RWPE1 (cell line): ENCODE data around the gene CD47.

Experiments used
- CTCF ChIA-PET: fragments of 350-600 bp; sonication (Branson Sonifier 250); formaldehyde crosslinking; extraction: SDS; loops from one replicate; lab custom pipeline; 2021; lab: Yijun Ruan, JAX
- POLR2A ChIA-PET: fragments of 400-600 bp; formaldehyde crosslinking; extraction: SDS; loops from one replicate; lab custom pipeline; 2020; ENCODE audit warnings: antibody characterized with exemption; ENCODE audit not compliant: low non-redundant PET; lab: Yijun Ruan, JAX
- DNase-seq: peaks from one replicate; pipeline ENCODE4 v3.0.0; 2012; ENCODE audit warnings: low spot score
- H3K27ac ChIP-seq: fragments of 450-650 bp; 2 replicates; pipeline ENCODE4 v1.5.1; 2017
- TF ChIP-seq, protein P1 (sequence below): fragments of 450-650 bp; conservative IDR thresholded peaks from 2 replicates; pipeline ENCODE4 v1.5.1; 2017; ENCODE audit warnings: low read depth, mild to moderate bottlenecking

The CD47 gene

DNA sequence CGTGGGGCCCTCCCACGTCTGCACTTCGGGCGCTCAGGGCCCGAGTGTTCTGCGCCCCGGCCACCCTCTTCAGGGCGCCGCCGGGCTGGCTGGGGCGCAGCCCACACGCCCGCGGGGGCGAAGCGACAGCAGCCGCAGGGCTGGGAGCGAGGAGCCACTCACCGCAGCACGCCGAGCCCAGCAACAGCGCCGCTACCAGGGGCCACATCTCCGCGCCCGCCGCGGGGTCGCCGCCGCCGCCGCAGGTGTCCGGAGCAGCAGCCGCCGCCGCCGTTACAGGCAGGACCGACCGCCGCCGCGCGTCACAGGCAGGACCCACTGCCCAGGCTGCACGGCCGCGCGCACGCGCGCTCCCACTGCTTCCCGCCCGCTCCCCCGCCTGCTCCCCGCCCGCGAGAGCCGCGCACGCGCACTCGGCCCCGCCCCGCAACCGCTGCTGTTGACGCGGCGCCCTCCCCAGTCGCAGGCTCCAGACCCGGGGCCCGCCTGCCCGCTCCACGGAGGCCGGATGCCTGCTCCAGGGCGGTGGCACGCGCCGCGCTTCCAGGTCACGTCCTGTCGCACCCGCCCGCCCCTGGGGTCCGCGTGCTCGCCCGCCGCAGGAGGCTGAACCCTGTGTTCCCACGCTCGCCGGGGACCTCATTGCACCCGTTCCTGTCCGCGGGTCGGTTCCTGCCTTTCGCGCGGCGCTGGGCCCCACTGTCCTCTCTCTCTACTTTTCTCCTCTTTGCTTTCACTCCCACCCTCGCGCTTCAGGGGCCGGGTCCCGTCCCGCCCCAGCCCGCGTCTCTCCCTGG is at the start of gene CD47:
Gene CD47 (minus strand): TSS at position 331 of the 797 bp plus-strand sequence. CDS start 123 bp downstream, at position 208.
- DNase-seq: peak; percentile 96
- ChIA-PET CTCF (interaction anchor here (0.7 to 1.6 kb wide), 3 partner anchors 109 to 381 kb away, joined by 3 to 5 read pairs (median 4); no protein-coding TSS in a partner anchor), POLR2A (no interaction called here)
- H3K27ac ChIP-seq: peak within 1 kb of the TSS; percentile 81
- TF ChIP-seq, protein P1, sequence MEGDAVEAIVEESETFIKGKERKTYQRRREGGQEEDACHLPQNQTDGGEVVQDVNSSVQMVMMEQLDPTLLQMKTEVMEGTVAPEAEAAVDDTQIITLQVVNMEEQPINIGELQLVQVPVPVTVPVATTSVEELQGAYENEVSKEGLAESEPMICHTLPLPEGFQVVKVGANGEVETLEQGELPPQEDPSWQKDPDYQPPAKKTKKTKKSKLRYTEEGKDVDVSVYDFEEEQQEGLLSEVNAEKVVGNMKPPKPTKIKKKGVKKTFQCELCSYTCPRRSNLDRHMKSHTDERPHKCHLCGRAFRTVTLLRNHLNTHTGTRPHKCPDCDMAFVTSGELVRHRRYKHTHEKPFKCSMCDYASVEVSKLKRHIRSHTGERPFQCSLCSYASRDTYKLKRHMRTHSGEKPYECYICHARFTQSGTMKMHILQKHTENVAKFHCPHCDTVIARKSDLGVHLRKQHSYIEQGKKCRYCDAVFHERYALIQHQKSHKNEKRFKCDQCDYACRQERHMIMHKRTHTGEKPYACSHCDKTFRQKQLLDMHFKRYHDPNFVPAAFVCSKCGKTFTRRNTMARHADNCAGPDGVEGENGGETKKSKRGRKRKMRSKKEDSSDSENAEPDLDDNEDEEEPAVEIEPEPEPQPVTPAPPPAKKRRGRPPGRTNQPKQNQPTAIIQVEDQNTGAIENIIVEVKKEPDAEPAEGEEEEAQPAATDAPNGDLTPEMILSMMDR: no peak

DNA sequence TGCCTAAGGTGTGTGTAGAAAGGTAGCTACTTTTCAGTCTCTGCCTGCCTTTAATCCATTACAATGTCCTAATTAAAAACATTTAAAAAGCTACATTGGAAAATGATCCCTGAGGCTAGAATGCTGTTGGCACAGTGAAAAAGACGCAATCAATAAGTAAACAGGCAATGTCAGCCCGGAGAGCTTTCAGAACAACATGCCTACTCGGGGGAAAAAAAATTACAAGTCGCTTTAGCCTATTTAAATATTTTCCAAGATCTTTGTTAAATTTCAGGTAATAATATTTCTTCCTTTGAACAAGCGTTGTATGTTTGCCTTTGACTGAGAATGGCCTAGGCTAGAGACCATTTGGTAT is 46.6 kb upstream of the CD47 start:
- DNase-seq: no peak
- CTCF ChIA-PET: interaction anchor here (0.6 kb wide), 1 partner anchor 338 kb away, joined by 4 read pairs; no protein-coding TSS in a partner anchor
- POLR2A ChIA-PET: no interaction called here
- H3K27ac ChIP-seq: no peak overlapping the region
- TF ChIP-seq, protein P1: no peak

DNA sequence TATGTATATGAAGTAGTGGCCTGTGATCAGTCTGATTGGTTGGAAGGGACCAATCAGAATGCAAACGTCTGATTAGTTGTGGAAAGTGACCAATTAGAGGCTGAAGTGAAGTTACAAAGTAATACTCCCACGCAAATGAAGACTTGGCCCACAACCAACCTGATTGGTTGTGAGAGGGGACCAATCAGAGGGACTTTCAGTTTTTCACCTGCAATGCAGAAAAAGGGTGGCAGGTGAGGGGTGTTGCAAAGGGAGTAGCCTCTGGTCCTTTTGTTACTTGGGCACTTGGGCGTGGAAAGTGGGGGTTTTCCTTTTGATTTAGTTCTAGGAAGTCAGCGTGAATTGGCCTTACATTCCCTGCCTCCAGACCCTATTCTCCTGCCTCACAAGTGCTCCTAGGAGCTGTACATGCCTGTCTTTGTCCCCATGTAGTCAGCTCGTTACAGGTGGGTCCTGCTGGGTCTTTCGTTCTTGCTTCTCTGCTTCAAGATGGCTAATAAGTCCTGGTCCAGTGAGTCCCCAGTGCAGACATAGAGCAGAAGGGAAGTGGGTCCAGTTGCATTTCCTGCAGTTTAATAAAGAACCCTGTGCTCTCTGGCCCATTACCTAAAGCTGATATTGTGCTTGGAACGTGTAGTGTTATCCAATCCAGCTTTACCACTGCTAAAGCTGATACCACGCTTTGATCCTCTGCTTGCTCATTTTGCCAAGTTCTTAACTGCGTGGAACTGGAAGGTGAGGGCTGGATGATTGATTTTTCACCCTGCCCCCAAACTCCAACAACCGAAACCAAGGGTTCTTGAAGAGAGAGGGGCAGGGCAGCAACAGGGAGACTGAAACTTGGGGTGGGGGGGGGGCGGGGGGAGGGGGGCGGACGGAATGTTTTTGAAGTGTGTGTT is 46.0 kb upstream of the CD47 start:
- ChIA-PET POLR2A (no interaction called here), CTCF (interaction anchor here (0.6 kb wide), 1 partner anchor 339 kb away, joined by 4 read pairs; no protein-coding TSS in a partner anchor)
- TF ChIP-seq, protein P1: no peak
- H3K27ac ChIP-seq: no peak overlapping the region
- DNase-seq: no peak

DNA sequence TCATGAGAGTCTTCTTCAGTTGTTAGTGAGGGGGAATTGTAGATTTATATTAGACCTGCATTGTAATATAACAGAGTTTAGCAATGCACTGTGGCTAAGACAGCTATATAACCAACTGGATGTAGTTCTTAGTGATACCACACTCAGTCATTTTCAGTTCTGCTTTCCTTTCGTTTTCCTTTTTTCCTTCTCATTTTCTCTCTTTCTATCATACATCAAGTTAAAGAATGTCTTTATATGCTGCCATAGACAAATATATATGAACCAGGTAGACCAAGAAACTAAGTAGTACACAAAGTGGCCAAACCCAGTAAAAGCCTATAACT is 43.7 kb upstream of the CD47 start:
- no peak for DNase-seq
- CTCF ChIA-PET: no interaction called here
- H3K27ac ChIP-seq: no peak overlapping the region
- POLR2A ChIA-PET: no interaction called here
- TF ChIP-seq, protein P1: no peak

DNA sequence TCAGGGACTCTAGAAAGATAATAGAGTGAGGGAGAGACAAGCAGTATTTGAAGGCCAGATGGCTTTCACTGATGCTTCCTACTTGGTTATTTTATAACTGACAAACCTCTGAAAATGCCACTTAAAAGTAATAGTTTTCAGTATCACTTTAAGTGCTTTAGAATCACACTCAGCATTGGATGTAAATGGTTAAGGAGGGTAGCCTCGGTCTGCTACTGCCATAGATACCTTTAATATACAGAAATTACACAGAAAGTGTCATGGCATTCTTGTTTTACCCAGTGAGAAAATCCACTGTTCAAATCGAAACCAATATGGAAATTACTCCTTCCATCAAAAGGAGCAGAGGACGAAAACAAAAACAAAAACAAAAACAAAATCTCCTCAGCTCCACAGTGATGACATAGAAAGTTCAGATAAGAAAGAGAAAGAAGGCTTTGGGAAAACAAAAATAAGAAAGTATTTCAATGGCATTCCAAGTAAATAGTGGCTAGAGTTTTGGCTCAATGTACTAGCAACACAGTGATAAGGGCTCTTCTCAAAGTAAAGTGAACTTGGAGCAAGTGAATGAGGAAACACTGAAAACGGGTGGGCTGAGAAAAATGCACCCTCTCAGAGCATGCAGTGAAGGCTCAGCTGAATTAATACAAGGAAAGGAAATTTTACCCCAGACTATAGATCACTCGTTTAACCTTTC is 43.2 kb upstream of the CD47 start:
- no peak for DNase-seq
- TF ChIP-seq, protein P1: no peak
- POLR2A ChIA-PET: no interaction called here
- CTCF ChIA-PET: interaction anchor here (1.0 kb wide), 1 partner anchor 206 kb away, joined by 3 read pairs; no protein-coding TSS in a partner anchor
- H3K27ac ChIP-seq: no peak overlapping the region

DNA sequence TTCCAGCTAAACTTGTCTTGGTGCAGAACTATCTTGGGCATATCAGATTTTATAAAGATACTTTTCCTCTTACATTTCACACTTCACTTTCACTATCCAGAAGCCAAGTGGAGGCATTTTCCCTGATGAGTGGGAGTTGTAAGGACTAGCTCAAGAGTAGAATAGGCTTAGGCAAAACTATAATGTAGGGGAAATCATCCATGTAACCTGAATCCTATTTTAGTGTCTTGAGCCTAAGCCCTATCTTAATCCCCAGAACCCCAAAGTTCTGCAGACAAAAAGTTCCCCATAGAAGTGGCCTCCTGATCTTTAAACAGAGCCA is 42.2 kb upstream of the CD47 start:
- no peak overlapping the region for H3K27ac ChIP-seq
- POLR2A ChIA-PET: no interaction called here
- CTCF ChIA-PET: interaction anchor here (0.7 to 1.0 kb wide), 2 partner anchors 205 to 1027 kb away, joined by 3 read pairs; no protein-coding TSS in a partner anchor
- no peak for DNase-seq
- TF ChIP-seq, protein P1: no peak
